GM12878 (cell line): ENCODE data around the gene GNAO1.

Source experiments
- ATF3 ChIP-seq: IDR thresholded peaks from 2 replicates; pipeline ENCODE4 v1.6.1; 2011; ENCODE audit warnings: low read depth, mild to moderate bottlenecking, low read length, moderate library complexity, borderline replicate concordance; ENCODE audit errors: extremely low read depth
- CBX3 ChIP-seq: fragments of 200-600 bp; sonication (generic); IDR thresholded peaks from 2 replicates; pipeline ENCODE4 v1.6.1; 2016; ENCODE audit warnings: low read depth, borderline replicate concordance
- CREB1 ChIP-seq: IDR thresholded peaks from 2 replicates; pipeline ENCODE4 v1.6.1; 2012; ENCODE audit warnings: low read depth, mild to moderate bottlenecking, inconsistent platforms
- CTCF ChIP-seq, 3 experiments: IDR thresholded peaks in 2 of 3; conservative IDR thresholded peaks in 1 of 3; 2 replicates each; pipeline ENCODE4 v1.5.1; 2011; ENCODE audit warnings: low read depth in 3 of 3, low read length in 3 of 3, mild to moderate bottlenecking in 3 of 3, control low read depth in 2 of 3, moderate library complexity in 2 of 3, inconsistent platforms in 1 of 3, mixed read lengths in 1 of 3; ENCODE audit not compliant: control insufficient read depth in 2 of 3, insufficient read depth in 1 of 3; ENCODE audit errors: extremely low read depth in 1 of 3
- EGR1 ChIP-seq, 2 experiments: IDR thresholded peaks; 1 replicate in 1 of 2; 2 replicates in 1 of 2; pipeline ENCODE4 v1.6.1; 2011 to 2012; ENCODE audit warnings: low read depth in 2 of 2, low read length in 2 of 2, borderline replicate concordance in 1 of 2, mild to moderate bottlenecking in 1 of 2, moderate library complexity in 1 of 2
- NR2C2 ChIP-seq: IDR thresholded peaks from 2 replicates; pipeline ENCODE4 v1.6.1; 2011; ENCODE audit warnings: borderline replicate concordance, low read depth; ENCODE audit not compliant: control insufficient read depth, insufficient read length
- RAD21 ChIP-seq: IDR thresholded peaks from 2 replicates; pipeline ENCODE4 v1.6.1; 2011; ENCODE audit warnings: mild to moderate bottlenecking, low read depth, low read length, moderate library complexity; ENCODE audit not compliant: insufficient read depth
- RB1 ChIP-seq: fragments of 450-650 bp; formaldehyde crosslinking; IDR thresholded peaks from 2 replicates; pipeline ENCODE4 v1.6.1; 2017; ENCODE audit warnings: mild to moderate bottlenecking, borderline replicate concordance
- SIN3A ChIP-seq: IDR thresholded peaks from 2 replicates; pipeline ENCODE4 v1.6.1; 2012; ENCODE audit warnings: low read depth, low read length, improper control_type of control experiment
- SREBF1 ChIP-seq: IDR thresholded peaks from 2 replicates; pipeline ENCODE4 v1.6.1; 2012; ENCODE audit warnings: mild to moderate bottlenecking, low read length
- SREBF2 ChIP-seq: IDR thresholded peaks from 2 replicates; pipeline ENCODE4 v1.6.1; 2012; ENCODE audit warnings: mild to moderate bottlenecking, low read length
- SUZ12 ChIP-seq: fragments of 200-600 bp; sonication (generic); IDR thresholded peaks from one replicate; pipeline ENCODE4 v1.6.1; 2018; ENCODE audit warnings: antibody characterized with exemption, mild to moderate bottlenecking; ENCODE audit not compliant: unreplicated experiment
- TF ChIP-seq, protein P1 (sequence below): IDR thresholded peaks from 2 replicates; pipeline ENCODE4 v1.6.1; 2012; ENCODE audit warnings: low read length, inconsistent platforms
- TF ChIP-seq, protein P2 (sequence below): fragments of 450-650 bp; IDR thresholded peaks from 2 replicates; pipeline ENCODE4 v1.6.1; 2016; ENCODE audit warnings: mild to moderate bottlenecking

- no peak for TF ChIP-seq EGR1 (IDR thresholded peaks at IDR 0.05; ENCODE audit: borderline replicate concordance in 1 of 2, low read depth in 2 of 2, low read length in 2 of 2)
- no peak for TF ChIP-seq SUZ12
- no peak for TF ChIP-seq RB1
- no peak for TF ChIP-seq RAD21
- TF ChIP-seq CREB1 = no peak
- TF ChIP-seq, protein P1, sequence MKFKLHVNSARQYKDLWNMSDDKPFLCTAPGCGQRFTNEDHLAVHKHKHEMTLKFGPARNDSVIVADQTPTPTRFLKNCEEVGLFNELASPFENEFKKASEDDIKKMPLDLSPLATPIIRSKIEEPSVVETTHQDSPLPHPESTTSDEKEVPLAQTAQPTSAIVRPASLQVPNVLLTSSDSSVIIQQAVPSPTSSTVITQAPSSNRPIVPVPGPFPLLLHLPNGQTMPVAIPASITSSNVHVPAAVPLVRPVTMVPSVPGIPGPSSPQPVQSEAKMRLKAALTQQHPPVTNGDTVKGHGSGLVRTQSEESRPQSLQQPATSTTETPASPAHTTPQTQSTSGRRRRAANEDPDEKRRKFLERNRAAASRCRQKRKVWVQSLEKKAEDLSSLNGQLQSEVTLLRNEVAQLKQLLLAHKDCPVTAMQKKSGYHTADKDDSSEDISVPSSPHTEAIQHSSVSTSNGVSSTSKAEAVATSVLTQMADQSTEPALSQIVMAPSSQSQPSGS = no peak
- no peak for TF ChIP-seq ATF3
- TF ChIP-seq NR2C2 = no peak
- TF ChIP-seq SIN3A = no peak
- no peak for TF ChIP-seq SREBF2
- no peak for TF ChIP-seq CTCF (IDR thresholded peaks at IDR 0.05 in 2 of 3, conservative IDR thresholded peaks at IDR 0.05 in 1 of 3; ENCODE audit: control insufficient read depth in 2 of 3, extremely low read depth in 1 of 3, insufficient read depth in 1 of 3, low read depth in 3 of 3, low read length in 3 of 3)
- no peak for TF ChIP-seq CBX3
- TF ChIP-seq, protein P2, sequence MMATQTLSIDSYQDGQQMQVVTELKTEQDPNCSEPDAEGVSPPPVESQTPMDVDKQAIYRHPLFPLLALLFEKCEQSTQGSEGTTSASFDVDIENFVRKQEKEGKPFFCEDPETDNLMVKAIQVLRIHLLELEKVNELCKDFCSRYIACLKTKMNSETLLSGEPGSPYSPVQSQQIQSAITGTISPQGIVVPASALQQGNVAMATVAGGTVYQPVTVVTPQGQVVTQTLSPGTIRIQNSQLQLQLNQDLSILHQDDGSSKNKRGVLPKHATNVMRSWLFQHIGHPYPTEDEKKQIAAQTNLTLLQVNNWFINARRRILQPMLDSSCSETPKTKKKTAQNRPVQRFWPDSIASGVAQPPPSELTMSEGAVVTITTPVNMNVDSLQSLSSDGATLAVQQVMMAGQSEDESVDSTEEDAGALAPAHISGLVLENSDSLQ = no peak
- no peak for TF ChIP-seq SREBF1
These were observed 103.3 kb downstream of the GNAO1 start for GRCh38 chr16:56294579-56294978.
